ENCODE measurements around the gene MKRN2.

The MKRN2 gene

DNA sequence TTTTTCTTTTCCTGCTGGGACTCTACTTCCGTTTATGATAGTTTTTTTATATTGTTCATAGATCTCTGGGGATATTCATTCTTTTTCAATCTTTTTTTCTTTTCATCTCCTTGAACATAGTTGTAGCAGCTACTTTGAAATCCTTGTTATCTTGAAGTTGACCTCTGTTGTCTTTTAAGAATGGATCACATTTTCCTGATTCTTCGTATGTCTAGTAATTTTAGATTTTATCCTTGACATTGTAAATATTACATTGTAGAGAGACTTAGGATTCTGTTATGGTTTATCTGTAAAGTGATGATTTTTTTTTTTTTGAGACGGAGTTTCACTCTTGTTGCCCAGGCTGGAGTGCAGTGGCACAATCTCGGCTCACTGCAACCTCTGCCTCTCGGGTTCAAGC is 20.5 kb downstream of the MKRN2 start:
- TF ChIP-seq CREB1 (IDR thresholded peaks at IDR 0.05; ENCODE audit: low read depth): no peak
- TF ChIP-seq RAD21 (IDR thresholded peaks at IDR 0.05; ENCODE audit: low read depth): no peak
- no peak for TF ChIP-seq TCF12 (IDR thresholded peaks at IDR 0.05; ENCODE audit: low read depth)
- no peak for TF ChIP-seq FOXM1 (IDR thresholded peaks at IDR 0.05; ENCODE audit: borderline replicate concordance, low read depth)
- TF ChIP-seq CEBPB (IDR thresholded peaks at IDR 0.05): no peak
- TF ChIP-seq TAF1 (IDR thresholded peaks at IDR 0.05; ENCODE audit: low read depth): no peak
- TF ChIP-seq, protein P1, sequence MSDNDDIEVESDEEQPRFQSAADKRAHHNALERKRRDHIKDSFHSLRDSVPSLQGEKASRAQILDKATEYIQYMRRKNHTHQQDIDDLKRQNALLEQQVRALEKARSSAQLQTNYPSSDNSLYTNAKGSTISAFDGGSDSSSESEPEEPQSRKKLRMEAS (IDR thresholded peaks at IDR 0.05): no peak
- TF ChIP-seq ZBTB7A (IDR thresholded peaks at IDR 0.05; ENCODE audit: low read depth): no peak
- TF ChIP-seq, protein P2, sequence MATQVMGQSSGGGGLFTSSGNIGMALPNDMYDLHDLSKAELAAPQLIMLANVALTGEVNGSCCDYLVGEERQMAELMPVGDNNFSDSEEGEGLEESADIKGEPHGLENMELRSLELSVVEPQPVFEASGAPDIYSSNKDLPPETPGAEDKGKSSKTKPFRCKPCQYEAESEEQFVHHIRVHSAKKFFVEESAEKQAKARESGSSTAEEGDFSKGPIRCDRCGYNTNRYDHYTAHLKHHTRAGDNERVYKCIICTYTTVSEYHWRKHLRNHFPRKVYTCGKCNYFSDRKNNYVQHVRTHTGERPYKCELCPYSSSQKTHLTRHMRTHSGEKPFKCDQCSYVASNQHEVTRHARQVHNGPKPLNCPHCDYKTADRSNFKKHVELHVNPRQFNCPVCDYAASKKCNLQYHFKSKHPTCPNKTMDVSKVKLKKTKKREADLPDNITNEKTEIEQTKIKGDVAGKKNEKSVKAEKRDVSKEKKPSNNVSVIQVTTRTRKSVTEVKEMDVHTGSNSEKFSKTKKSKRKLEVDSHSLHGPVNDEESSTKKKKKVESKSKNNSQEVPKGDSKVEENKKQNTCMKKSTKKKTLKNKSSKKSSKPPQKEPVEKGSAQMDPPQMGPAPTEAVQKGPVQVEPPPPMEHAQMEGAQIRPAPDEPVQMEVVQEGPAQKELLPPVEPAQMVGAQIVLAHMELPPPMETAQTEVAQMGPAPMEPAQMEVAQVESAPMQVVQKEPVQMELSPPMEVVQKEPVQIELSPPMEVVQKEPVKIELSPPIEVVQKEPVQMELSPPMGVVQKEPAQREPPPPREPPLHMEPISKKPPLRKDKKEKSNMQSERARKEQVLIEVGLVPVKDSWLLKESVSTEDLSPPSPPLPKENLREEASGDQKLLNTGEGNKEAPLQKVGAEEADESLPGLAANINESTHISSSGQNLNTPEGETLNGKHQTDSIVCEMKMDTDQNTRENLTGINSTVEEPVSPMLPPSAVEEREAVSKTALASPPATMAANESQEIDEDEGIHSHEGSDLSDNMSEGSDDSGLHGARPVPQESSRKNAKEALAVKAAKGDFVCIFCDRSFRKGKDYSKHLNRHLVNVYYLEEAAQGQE (IDR thresholded peaks at IDR 0.05; ENCODE audit: low read depth): no peak
- TF ChIP-seq EGR1 (IDR thresholded peaks at IDR 0.05): no peak
- TF ChIP-seq TEAD4 (IDR thresholded peaks at IDR 0.05): no peak
- TF ChIP-seq, protein P3, sequence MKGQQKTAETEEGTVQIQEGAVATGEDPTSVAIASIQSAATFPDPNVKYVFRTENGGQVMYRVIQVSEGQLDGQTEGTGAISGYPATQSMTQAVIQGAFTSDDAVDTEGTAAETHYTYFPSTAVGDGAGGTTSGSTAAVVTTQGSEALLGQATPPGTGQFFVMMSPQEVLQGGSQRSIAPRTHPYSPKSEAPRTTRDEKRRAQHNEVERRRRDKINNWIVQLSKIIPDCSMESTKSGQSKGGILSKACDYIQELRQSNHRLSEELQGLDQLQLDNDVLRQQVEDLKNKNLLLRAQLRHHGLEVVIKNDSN (IDR thresholded peaks at IDR 0.05): no peak
- no peak for TF ChIP-seq YY1 (IDR thresholded peaks at IDR 0.05; ENCODE audit: low read depth)
- no peak for TF ChIP-seq EP300 (IDR thresholded peaks at IDR 0.05; ENCODE audit: borderline replicate concordance)
- TF ChIP-seq NFIC (IDR thresholded peaks at IDR 0.05): no peak

DNA sequence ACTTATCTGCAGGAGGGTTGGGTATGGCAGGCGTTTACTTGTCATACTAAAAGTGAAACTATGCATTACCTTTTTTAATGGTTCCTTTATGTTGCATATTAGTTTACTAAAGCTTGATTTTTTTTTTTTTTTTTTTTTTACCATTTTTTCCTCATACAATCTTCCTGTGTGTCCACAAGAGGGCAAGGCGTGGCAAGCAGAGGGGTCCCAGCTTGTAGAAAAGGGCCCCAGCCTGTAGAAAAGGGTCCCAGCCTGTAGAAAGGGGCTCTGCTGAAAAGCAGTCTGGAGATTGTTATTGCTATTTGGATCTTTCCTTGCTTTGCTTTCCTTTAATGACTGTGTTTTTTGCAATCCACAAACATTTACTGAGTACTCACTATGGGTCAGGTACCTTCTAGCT is 21.9 kb downstream of the MKRN2 start:
- TF ChIP-seq TAF1 (IDR thresholded peaks at IDR 0.05; ENCODE audit: low read depth): no peak

DNA sequence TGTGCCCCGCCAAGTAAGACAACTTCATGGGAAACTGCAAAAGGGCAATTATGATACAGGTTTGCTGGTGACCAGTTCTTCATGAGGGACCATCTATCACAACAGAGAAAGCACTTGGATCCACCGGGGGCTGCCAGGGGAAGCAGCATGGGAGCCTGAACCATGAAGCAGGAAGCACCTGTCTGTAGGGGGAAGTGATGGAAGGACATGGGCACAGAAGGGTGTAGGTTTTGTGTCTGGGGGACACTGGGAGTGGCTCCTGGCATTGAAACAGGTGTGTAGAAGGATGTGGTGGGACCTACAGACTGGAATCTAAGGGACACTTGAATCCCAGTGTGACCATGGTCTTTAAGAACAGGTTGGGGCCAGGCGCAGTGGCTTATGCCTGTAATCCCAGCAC is 22.6 kb downstream of the MKRN2 start:
- no peak for TF ChIP-seq NFIC (IDR thresholded peaks at IDR 0.05)
- TF ChIP-seq FOXM1 (IDR thresholded peaks at IDR 0.05; ENCODE audit: borderline replicate concordance, low read depth): no peak
- no peak for TF ChIP-seq TAF1 (IDR thresholded peaks at IDR 0.05; ENCODE audit: low read depth)

DNA sequence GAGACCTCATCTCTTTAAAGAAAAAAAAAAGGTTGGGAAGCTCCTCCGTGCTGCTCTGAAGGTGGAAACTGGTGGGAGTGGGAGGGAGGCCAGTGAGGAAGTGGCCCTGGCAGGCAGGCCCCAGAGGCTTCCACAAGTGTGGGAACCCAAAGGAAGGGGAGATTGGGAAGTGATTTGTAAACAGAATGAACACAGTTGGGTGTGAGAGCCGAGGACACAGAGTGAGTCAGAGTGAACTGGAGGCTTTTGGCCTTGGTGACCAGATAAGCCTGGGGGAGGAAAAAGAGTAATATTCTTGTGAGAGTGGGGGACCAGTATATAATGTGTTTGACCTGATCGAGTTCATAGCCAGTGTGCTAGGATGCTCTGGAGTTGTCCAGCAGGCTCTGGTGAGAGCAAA is 23.0 kb downstream of the MKRN2 start:
- TF ChIP-seq FOXM1 (IDR thresholded peaks at IDR 0.05; ENCODE audit: borderline replicate concordance, low read depth): no peak
- TF ChIP-seq CREB1 (IDR thresholded peaks at IDR 0.05; ENCODE audit: low read depth): no peak
- no peak for TF ChIP-seq EGR1 (IDR thresholded peaks at IDR 0.05)
- TF ChIP-seq, protein P3 (IDR thresholded peaks at IDR 0.05): no peak
- TF ChIP-seq NFIC (IDR thresholded peaks at IDR 0.05): no peak
- no peak for TF ChIP-seq TAF1 (IDR thresholded peaks at IDR 0.05; ENCODE audit: low read depth)
- no peak for TF ChIP-seq TEAD4 (IDR thresholded peaks at IDR 0.05)
- TF ChIP-seq, protein P1 (IDR thresholded peaks at IDR 0.05): no peak
- TF ChIP-seq YY1 (IDR thresholded peaks at IDR 0.05; ENCODE audit: low read depth): no peak
- TF ChIP-seq, protein P2 (IDR thresholded peaks at IDR 0.05; ENCODE audit: low read depth): no peak
- TF ChIP-seq CEBPB (IDR thresholded peaks at IDR 0.05): no peak
- no peak for TF ChIP-seq EP300 (IDR thresholded peaks at IDR 0.05; ENCODE audit: borderline replicate concordance)
- no peak for TF ChIP-seq ZBTB7A (IDR thresholded peaks at IDR 0.05; ENCODE audit: low read depth)
- TF ChIP-seq RAD21 (IDR thresholded peaks at IDR 0.05; ENCODE audit: low read depth): no peak
- no peak for TF ChIP-seq TCF12 (IDR thresholded peaks at IDR 0.05; ENCODE audit: low read depth)

DNA sequence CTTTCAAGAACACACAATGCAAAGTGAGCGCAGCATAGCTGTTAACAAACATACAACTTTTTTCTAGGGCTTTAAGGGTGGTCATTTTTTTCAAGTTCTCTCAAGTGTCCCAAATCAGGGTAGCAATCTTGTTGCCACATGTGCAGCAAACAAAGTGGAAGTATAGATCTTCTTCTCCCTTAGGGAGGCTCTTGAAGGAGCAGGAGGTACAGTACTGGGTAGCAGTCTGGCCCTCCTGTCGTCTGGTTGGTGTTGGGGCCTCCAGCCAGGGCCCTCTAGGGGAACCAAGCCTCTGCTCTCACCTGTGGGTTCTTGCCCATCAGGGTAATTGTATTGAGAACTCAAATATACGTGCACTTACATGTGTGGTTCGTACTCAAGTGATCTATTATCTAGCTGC is 25.8 kb downstream of the MKRN2 start:
- no peak for TF ChIP-seq NFIC (IDR thresholded peaks at IDR 0.05)
- TF ChIP-seq, protein P1 (IDR thresholded peaks at IDR 0.05): no peak
- no peak for TF ChIP-seq ZBTB7A (IDR thresholded peaks at IDR 0.05; ENCODE audit: low read depth)
- no peak for TF ChIP-seq YY1 (IDR thresholded peaks at IDR 0.05; ENCODE audit: low read depth)
- no peak for TF ChIP-seq FOXM1 (IDR thresholded peaks at IDR 0.05; ENCODE audit: borderline replicate concordance, low read depth)

DNA sequence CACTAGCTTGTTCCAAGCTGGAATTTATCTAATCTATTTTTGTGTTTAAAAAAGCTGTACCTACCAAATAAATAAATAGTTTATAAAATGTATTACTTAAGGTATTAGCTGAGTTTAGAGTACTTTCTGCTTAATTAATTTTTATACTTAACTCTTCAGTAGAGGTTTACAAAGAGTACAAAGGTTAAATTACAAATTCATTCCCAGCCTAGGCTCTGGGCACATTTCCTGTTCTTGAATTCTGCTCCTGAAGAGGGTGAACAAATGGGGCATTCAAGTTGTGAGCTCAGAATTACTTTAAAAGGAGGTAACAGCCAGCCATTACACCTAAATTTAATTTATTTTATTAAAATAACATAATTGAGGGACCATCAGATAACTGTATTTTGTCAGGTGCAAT is 26.4 kb downstream of the MKRN2 start:
- TF ChIP-seq TEAD4 (IDR thresholded peaks at IDR 0.05) (no peak), ZBTB7A (IDR thresholded peaks at IDR 0.05; ENCODE audit: low read depth) (no peak), CREB1 (IDR thresholded peaks at IDR 0.05; ENCODE audit: low read depth) (no peak), FOXM1 (IDR thresholded peaks at IDR 0.05; ENCODE audit: borderline replicate concordance, low read depth) (no peak), TCF12 (IDR thresholded peaks at IDR 0.05; ENCODE audit: low read depth) (no peak), RAD21 (IDR thresholded peaks at IDR 0.05; ENCODE audit: low read depth) (no peak), TAF1 (IDR thresholded peaks at IDR 0.05; ENCODE audit: low read depth) (no peak), EP300 (IDR thresholded peaks at IDR 0.05; ENCODE audit: borderline replicate concordance) (no peak), EGR1 (IDR thresholded peaks at IDR 0.05) (no peak), YY1 (IDR thresholded peaks at IDR 0.05; ENCODE audit: low read depth) (no peak), CEBPB (IDR thresholded peaks at IDR 0.05) (no peak), NFIC (IDR thresholded peaks at IDR 0.05) (no peak)
- TF ChIP-seq, protein P2 (IDR thresholded peaks at IDR 0.05; ENCODE audit: low read depth): no peak
- TF ChIP-seq, protein P3 (IDR thresholded peaks at IDR 0.05): no peak
- TF ChIP-seq, protein P1 (IDR thresholded peaks at IDR 0.05): no peak

Data from Ishikawa (cell line).